GM12878 (cell line): ENCODE results near the gene XPOT. TPM values are rescaled to one million over a fixed set of nuclear protein-coding genes. Genes with fewer than 3 reads are reported as not detected.

ENCODE experiments used
- ATAC-seq: fragments of 200-7000 bp; cut with Tn5 transposase; 3 replicates; pipeline ENCODE4 v1.9.1; 2020; ENCODE audit warnings: mild to moderate bottlenecking, moderate library complexity
- BruUV-seq: library from RNA; stranded (reverse); fragments of 400-500 nt; replicated peaks from 2 replicates; lab custom pipeline; 2021; lab: Mats Ljungman, UMichigan
- CTCF ChIA-PET: fragments of 300-600 bp; sonication (Branson Sonifier 250); formaldehyde crosslinking; extraction: SDS; loops from one replicate; lab custom pipeline; 2021; ENCODE audit warnings: inconsistent platforms; lab: Yijun Ruan, JAX
- POLR2A ChIA-PET: fragments of 350-600 bp; formaldehyde crosslinking; extraction: SDS; loops from one replicate; lab custom pipeline; 2021; ENCODE audit warnings: inconsistent platforms; lab: Charles Lee
- RAD21 ChIA-PET: fragments of 300-600 bp; sonication (Branson Sonifier 250); formaldehyde crosslinking; loops from one replicate; lab custom pipeline; 2023; ENCODE audit warnings: antibody characterized with exemption; ENCODE audit not compliant: unreplicated experiment; lab: Charles Lee
- SMC1A ChIA-PET: fragments of 300-600 bp; sonication (Branson Sonifier 250); formaldehyde crosslinking; loops from one replicate; lab custom pipeline; 2023; ENCODE audit not compliant: unreplicated experiment, uncharacterized antibody; lab: Charles Lee
- DNase-seq: peaks from one replicate; pipeline ENCODE4 v3.0.0-alpha.2; 2011; ENCODE audit warnings: low read depth, low spot score
- FAIRE-seq: peaks from 3 replicates; lab custom pipeline; 2011; peaks lifted over from hg19 to GRCh38; lab: Jason Lieb, UNC
- H2AFZ ChIP-seq: 2 replicates; pipeline ENCODE4 v1.6.0; 2011; ENCODE audit warnings: low read depth, low read length, control low read depth; ENCODE audit not compliant: control insufficient read depth
- H3K27ac ChIP-seq: 2 replicates; pipeline ENCODE4 v1.5.1; 2011; ENCODE audit warnings: control low read depth; ENCODE audit not compliant: control insufficient read depth, insufficient read depth
- H3K27me3 ChIP-seq, 2 experiments: replicated peaks in 1 of 2; 2 replicates each; pipeline versions ENCODE4 v1.6.0 to v1.6.1; 2011; ENCODE audit warnings: low read length in 1 of 2; ENCODE audit not compliant: control insufficient read depth in 2 of 2, insufficient read depth in 2 of 2
- H3K36me3 ChIP-seq, 2 experiments: 2 replicates each; pipeline ENCODE4 v1.5.1; 2011; ENCODE audit warnings: low read length in 1 of 2; ENCODE audit not compliant: control insufficient read depth in 2 of 2, insufficient read depth in 2 of 2
- H3K4me1 ChIP-seq: 2 replicates; pipeline ENCODE4 v1.6.1; 2011; ENCODE audit warnings: mild to moderate bottlenecking, low read length, moderate library complexity, mixed read lengths; ENCODE audit not compliant: control insufficient read depth, insufficient read depth
- H3K4me2 ChIP-seq: 2 replicates; pipeline ENCODE4 v1.6.0; 2011; ENCODE audit warnings: control low read depth; ENCODE audit not compliant: control insufficient read depth, insufficient read depth
- H3K4me3 ChIP-seq: fragments of 200-600 bp; sonication (generic); 2 replicates; pipeline ENCODE4 v1.5.1; 2016
- H3K79me2 ChIP-seq: 2 replicates; pipeline ENCODE4 v1.6.0; 2011; ENCODE audit warnings: low read length; ENCODE audit not compliant: control insufficient read depth, insufficient read depth
- H3K9ac ChIP-seq: 2 replicates; pipeline ENCODE4 v1.8.0; 2011; ENCODE audit warnings: low read length, control low read depth, mixed read lengths; ENCODE audit not compliant: control insufficient read depth, insufficient read depth
- H3K9me3 ChIP-seq: replicated peaks from 3 replicates; pipeline ENCODE4 v1.5.1; 2011; ENCODE audit warnings: mild to moderate bottlenecking, low read length; ENCODE audit not compliant: control insufficient read depth, insufficient read depth
- H4K20me1 ChIP-seq: 2 replicates; pipeline ENCODE4 v1.6.0; 2011; ENCODE audit not compliant: control insufficient read depth, insufficient read depth
- DPF2 ChIP-seq: fragments of 450-650 bp; IDR thresholded peaks from 2 replicates; pipeline ENCODE4 v1.6.1; 2017; ENCODE audit warnings: mild to moderate bottlenecking
- IKZF1 ChIP-seq: fragments of 450-650 bp; conservative IDR thresholded peaks from 2 replicates; pipeline ENCODE4 v1.6.1; 2017; ENCODE audit warnings: antibody characterized with exemption, mild to moderate bottlenecking
- KDM1A ChIP-seq: fragments of 200-600 bp; sonication (generic); IDR thresholded peaks from 2 replicates; pipeline ENCODE4 v1.6.1; 2016; ENCODE audit warnings: borderline replicate concordance
- MTA3 ChIP-seq: IDR thresholded peaks from 2 replicates; pipeline ENCODE4 v1.6.1; 2012; ENCODE audit warnings: low read length, inconsistent platforms, borderline replicate concordance
- RAD21 ChIP-seq: IDR thresholded peaks from 2 replicates; pipeline ENCODE4 v1.6.1; 2011; ENCODE audit warnings: mild to moderate bottlenecking, low read depth, low read length, moderate library complexity; ENCODE audit not compliant: insufficient read depth
- SIN3A ChIP-seq: IDR thresholded peaks from 2 replicates; pipeline ENCODE4 v1.6.1; 2012; ENCODE audit warnings: low read depth, low read length, improper control_type of control experiment
- SMAD1 ChIP-seq: fragments of 450-650 bp; IDR thresholded peaks from 2 replicates; pipeline ENCODE4 v1.6.1; 2018; ENCODE audit warnings: mild to moderate bottlenecking, low read depth; ENCODE audit not compliant: partially characterized antibody
- TCF7 ChIP-seq: IDR thresholded peaks from 2 replicates; pipeline ENCODE4 v1.6.1; 2014; ENCODE audit warnings: antibody characterized with exemption, borderline replicate concordance
- WGBS: methylation state at CpG from one replicate; pipeline ENCODE4 v1.1.6; 2016; ENCODE audit warnings: low lambda C conversion rate; ENCODE audit not compliant: insufficient replicate concordance, insufficient coverage; ENCODE audit errors: missing lambda C conversion rate; 5-methylcytosine and 5-hydroxymethylcytosine counted together
- in situ Hi-C: fragments of 300-500 bp; cut with MboI; formaldehyde crosslinking; loops from 9 replicates; pipeline ENCODE4 v1.14.3; 2018; ENCODE audit warnings: mixed read lengths
- intact Hi-C: fragments of 100-400 bp; cut with micrococcal nuclease; formaldehyde crosslinking; loops from one replicate; pipeline ENCODE4 v1.14.2; 2022; ENCODE audit not compliant: unreplicated experiment
- polyA plus RNA-seq, 11 experiments: library from polyadenylated mRNA; depleted of rRNA in 4 of 11; unstranded in 6 of 11; stranded (reverse) in 5 of 11; fragments of >200 nt; fragmentation: Nextera tagmentation in 4 of 11; fragmentation: Illumina TruSeq in 1 of 11; extraction: Ambion mirVana in 4 of 11; extraction: Trizol in 1 of 11; gene quantifications; 1 replicate in 1 of 11; 2 replicates in 10 of 11; pipeline versions ENCODE4 v1.2.1 to v1.2.3, GENCODE V29; 2011 to 2016; ENCODE audit warnings: inconsistent platforms in 2 of 11, missing spikeins in 2 of 11, low read depth in 1 of 11
- total RNA-seq, 4 experiments: library from RNA; depleted of rRNA in 3 of 4; stranded (reverse); fragments of >200 nt in 3 of 4; fragmentation: Illumina TruSeq in 1 of 4; extraction: Trizol in 1 of 4; gene quantifications; 2 replicates each; pipeline versions ENCODE4 v1.2.1 to v1.2.3, GENCODE V29; 2013 to 2021
- TF ChIP-seq, protein P1 (sequence below): fragments of 450-650 bp; IDR thresholded peaks from 2 replicates; pipeline ENCODE4 v1.6.1; 2017; ENCODE audit warnings: mild to moderate bottlenecking, moderate library complexity
- TF ChIP-seq, protein P2 (sequence below): fragments of 450-650 bp; IDR thresholded peaks from 2 replicates; pipeline ENCODE4 v1.6.1; 2018; ENCODE audit warnings: borderline replicate concordance, mild to moderate bottlenecking; ENCODE audit not compliant: partially characterized antibody

The XPOT gene
- total and polyA plus RNA-seq, 10 of the 15 experiments (the other 5 are each of a cell fraction or from before 2014, with no cell fraction given) = 11.9 to 66.3 (median 54.7) TPM

DNA sequence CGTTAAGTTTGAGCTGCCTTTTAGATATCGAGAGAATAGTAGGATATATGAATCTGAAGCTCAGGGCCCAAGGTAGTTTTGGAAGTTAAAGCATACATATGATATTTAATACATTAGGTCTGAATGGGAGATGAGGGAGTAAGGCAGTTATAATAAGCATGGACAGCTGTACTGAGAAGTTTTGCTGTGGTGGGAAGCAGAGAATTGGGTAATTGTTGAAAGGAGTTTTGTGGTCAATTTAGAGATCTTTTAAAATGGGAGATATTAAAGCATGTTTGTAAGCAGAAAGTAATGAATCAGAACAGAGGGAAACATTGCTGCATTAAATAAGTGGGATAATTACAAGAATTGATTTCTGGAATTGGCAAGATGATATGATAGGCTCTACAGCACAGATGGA, 69.0 kb downstream of the XPOT start:
- TF ChIP-seq SMAD1 = no peak
- TF ChIP-seq RAD21 = no peak
- TF ChIP-seq, protein P1, sequence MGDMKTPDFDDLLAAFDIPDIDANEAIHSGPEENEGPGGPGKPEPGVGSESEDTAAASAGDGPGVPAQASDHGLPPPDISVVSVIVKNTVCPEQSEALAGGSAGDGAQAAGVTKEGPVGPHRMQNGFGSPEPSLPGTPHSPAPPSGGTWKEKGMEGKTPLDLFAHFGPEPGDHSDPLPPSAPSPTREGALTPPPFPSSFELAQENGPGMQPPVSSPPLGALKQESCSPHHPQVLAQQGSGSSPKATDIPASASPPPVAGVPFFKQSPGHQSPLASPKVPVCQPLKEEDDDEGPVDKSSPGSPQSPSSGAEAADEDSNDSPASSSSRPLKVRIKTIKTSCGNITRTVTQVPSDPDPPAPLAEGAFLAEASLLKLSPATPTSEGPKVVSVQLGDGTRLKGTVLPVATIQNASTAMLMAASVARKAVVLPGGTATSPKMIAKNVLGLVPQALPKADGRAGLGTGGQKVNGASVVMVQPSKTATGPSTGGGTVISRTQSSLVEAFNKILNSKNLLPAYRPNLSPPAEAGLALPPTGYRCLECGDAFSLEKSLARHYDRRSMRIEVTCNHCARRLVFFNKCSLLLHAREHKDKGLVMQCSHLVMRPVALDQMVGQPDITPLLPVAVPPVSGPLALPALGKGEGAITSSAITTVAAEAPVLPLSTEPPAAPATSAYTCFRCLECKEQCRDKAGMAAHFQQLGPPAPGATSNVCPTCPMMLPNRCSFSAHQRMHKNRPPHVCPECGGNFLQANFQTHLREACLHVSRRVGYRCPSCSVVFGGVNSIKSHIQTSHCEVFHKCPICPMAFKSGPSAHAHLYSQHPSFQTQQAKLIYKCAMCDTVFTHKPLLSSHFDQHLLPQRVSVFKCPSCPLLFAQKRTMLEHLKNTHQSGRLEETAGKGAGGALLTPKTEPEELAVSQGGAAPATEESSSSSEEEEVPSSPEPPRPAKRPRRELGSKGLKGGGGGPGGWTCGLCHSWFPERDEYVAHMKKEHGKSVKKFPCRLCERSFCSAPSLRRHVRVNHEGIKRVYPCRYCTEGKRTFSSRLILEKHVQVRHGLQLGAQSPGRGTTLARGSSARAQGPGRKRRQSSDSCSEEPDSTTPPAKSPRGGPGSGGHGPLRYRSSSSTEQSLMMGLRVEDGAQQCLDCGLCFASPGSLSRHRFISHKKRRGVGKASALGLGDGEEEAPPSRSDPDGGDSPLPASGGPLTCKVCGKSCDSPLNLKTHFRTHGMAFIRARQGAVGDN = no peak
- TF ChIP-seq DPF2 = no peak
- no peak for TF ChIP-seq MTA3
- TF ChIP-seq SIN3A = no peak
- TF ChIP-seq TCF7 = no peak
- TF ChIP-seq, protein P2, sequence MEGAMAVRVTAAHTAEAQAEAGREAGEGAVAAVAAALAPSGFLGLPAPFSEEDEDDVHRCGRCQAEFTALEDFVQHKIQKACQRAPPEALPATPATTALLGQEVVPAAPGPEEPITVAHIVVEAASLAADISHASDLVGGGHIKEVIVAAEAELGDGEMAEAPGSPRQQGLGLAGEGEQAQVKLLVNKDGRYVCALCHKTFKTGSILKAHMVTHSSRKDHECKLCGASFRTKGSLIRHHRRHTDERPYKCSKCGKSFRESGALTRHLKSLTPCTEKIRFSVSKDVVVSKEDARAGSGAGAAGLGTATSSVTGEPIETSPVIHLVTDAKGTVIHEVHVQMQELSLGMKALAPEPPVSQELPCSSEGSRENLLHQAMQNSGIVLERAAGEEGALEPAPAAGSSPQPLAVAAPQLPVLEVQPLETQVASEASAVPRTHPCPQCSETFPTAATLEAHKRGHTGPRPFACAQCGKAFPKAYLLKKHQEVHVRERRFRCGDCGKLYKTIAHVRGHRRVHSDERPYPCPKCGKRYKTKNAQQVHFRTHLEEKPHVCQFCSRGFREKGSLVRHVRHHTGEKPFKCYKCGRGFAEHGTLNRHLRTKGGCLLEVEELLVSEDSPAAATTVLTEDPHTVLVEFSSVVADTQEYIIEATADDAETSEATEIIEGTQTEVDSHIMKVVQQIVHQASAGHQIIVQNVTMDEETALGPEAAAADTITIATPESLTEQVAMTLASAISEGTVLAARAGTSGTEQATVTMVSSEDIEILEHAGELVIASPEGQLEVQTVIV = no peak
- no peak for TF ChIP-seq KDM1A
- TF ChIP-seq IKZF1 = no peak
- in situ Hi-C loops = no loop called here
- ChIA-PET CTCF (interaction anchor here (0.8 kb wide), 1 partner anchor 11 kb away, joined by 3 read pairs; no protein-coding TSS in a partner anchor), POLR2A (no interaction called here), SMC1A (interaction anchor here (0.9 to 1.3 kb wide), 4 partner anchors 10 to 234 kb away, joined by 3 to 4 read pairs (median 3); no protein-coding TSS in a partner anchor), RAD21 (no interaction called here)
- Histone ChIP-seq H2AFZ (no peak overlapping the region), H4K20me1 (no peaks in the 10 kb centered on the region), H3K4me1 (no peaks in the 10 kb centered on the region), H3K27ac (no peak overlapping the region), H3K4me3 (no peak overlapping the region), H3K79me2 (peaks cover 4% of the 10 kb centered on the region; the same call in 1 of the 2 replicates), H3K36me3 (peaks cover 9 to 39% of the 10 kb centered on the region in 2 experiments), H3K4me2 (no peak overlapping the region), H3K9me3 (peaks cover 11% of the 10 kb centered on the region), H3K9ac (no peak overlapping the region), H3K27me3 (no peaks in the 10 kb centered on the region)
- FAIRE-seq (no peak), ATAC-seq (no peak), DNase-seq (no peak)
- intact Hi-C loops = no loop called here
- TSS peak; percentile 5 for BruUV-seq
- 98% methylated on average over 2 of the region's 2 CpGs for WGBS
